Measurements from ENCODE around the gene PLA2G2D. TPM values are rescaled to one million over a fixed set of nuclear protein-coding genes. Genes with fewer than 3 reads are reported as not detected.

PLA2G2D gene
- total and polyA plus RNA-seq, 8 donors: 0.23 TPM; not detected in 7

DNA sequence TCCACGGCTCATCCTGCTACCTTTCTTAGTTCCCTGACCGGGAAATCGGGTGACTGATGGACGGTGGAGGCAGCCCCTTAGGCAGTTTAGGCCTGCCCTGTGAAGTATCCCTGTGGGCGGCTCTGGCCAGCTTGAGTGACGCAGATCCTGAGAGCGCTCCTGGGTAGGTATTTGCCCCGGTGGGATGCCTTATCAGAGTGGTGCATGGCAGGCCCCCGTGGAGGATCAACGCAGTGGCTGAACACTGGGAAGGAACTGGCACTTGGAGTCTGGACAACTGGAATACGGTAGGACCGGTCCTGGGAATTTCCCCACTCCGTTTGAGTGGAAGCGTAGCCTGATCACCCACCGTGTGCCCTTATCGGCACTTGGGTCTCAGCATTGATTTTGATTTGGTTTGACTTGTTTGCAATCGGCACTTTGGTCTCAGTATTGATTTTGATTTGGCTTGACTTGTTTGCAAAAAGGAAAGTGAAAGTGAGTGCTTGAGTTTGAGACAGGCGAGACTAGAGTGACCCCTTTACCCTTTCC is 35.0 kb upstream of the PLA2G2D start:
- H3K27me3 ChIP-seq: peaks cover 0 to 16% (median 0%) of the 10 kb centered on the region in 3 donors
- no peak for TF ChIP-seq POLR2A (IDR thresholded peaks at IDR 0.05)
- TF ChIP-seq, protein P1, sequence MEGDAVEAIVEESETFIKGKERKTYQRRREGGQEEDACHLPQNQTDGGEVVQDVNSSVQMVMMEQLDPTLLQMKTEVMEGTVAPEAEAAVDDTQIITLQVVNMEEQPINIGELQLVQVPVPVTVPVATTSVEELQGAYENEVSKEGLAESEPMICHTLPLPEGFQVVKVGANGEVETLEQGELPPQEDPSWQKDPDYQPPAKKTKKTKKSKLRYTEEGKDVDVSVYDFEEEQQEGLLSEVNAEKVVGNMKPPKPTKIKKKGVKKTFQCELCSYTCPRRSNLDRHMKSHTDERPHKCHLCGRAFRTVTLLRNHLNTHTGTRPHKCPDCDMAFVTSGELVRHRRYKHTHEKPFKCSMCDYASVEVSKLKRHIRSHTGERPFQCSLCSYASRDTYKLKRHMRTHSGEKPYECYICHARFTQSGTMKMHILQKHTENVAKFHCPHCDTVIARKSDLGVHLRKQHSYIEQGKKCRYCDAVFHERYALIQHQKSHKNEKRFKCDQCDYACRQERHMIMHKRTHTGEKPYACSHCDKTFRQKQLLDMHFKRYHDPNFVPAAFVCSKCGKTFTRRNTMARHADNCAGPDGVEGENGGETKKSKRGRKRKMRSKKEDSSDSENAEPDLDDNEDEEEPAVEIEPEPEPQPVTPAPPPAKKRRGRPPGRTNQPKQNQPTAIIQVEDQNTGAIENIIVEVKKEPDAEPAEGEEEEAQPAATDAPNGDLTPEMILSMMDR (IDR thresholded peaks at IDR 0.05): no peak
- TF ChIP-seq POLR2AphosphoS5 (IDR thresholded peaks at IDR 0.05): no peak
- no peak for TF ChIP-seq EP300 (IDR thresholded peaks at IDR 0.05)
- intact Hi-C loops (cut with DNase I; ENCODE audit: low total_unique reads): loop anchor here (5.0 kb wide), 1 partner anchor 237 kb away; no protein-coding TSS in a partner anchor
- peaks cover 7 to 33% (median 23%) of the 10 kb centered on the region in 4 donors for H3K4me1 ChIP-seq
- DNase-seq: no peak
- H3K9me3 ChIP-seq: peaks cover 5 to 25% (median 16%) of the 10 kb centered on the region in 4 donors
- peak overlapping the region; percentile 15 to 29 (median 18) for H3K4me3 ChIP-seq
- H3K27ac ChIP-seq: peak overlapping the region in 4 of 5 donors; percentile 18 to 35 (median 24)
- WGBS, 5 donors: 49 to 66% (median 56%) methylated on average over 15 to 18 of the region's 18 CpGs
- H3K36me3 ChIP-seq: no peaks in the 10 kb centered on the region

DNA sequence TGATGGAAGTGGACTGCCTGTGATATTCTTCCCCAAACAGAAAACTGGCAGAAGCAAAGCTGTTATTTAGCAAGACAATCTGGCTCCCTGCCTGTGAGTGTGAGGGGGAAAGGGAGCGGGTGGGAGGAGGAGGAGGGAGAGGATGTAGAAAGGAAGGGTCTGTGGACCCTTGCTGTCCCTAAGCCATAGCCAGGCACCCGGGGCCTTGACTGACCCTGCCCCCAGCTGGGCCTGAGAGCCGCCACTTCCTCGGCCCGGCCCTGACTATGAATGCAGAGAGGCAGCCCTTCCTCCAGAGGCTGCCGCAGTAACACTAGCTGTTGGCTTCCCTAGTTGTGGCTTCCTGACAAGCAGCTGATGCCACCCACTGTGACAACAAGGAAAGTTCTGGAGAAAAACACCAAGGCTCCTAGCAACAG is 33.7 kb upstream of the PLA2G2D start:
- peaks cover 7 to 33% (median 23%) of the 10 kb centered on the region in 4 donors for H3K4me1 ChIP-seq
- peaks cover 0 to 16% (median 0%) of the 10 kb centered on the region in 3 donors for H3K27me3 ChIP-seq
- H3K9me3 ChIP-seq: peaks cover 0 to 11% (median 4%) of the 10 kb centered on the region in 4 donors
- 70 to 82% (median 75%) methylated on average over 6 of the region's 6 CpGs for WGBS, 5 donors
- no peak overlapping the region for H3K4me3 ChIP-seq
- no peak for TF ChIP-seq POLR2AphosphoS5 (IDR thresholded peaks at IDR 0.05)
- TF ChIP-seq EP300 (IDR thresholded peaks at IDR 0.05): no peak
- no peak for TF ChIP-seq POLR2A (IDR thresholded peaks at IDR 0.05)
- TF ChIP-seq, protein P1 (IDR thresholded peaks at IDR 0.05): no peak
- no peaks in the 10 kb centered on the region for H3K36me3 ChIP-seq
- peak in 1 of 2 donors; percentile 60 for DNase-seq
- intact Hi-C loops (cut with DNase I; ENCODE audit: low total_unique reads): loop anchor here (5.0 kb wide), 1 partner anchor 236 kb away; no protein-coding TSS in a partner anchor
- peak overlapping the region in 2 of 5 donors; percentile 34 to 63 for H3K27ac ChIP-seq

DNA sequence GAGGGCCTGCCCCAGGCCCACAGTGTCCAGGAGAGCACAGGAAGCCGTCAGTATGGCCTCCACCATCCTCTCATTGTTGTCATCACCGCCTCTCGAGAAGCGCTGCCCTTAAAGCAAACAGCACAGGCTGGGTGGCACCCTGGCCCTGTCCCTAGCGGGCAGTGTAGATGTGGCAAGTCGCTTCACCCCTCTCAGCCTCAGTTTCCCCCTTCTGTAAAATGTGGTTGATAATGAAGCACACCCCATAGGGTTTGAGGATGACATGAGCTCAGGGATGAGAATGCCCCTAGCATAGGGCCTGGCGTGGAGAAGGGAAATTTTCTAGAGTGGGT is 33.2 kb upstream of the PLA2G2D start:
- Histone ChIP-seq H3K36me3 (no peaks in the 10 kb centered on the region), H3K9me3 (peaks cover 0 to 7% (median 1%) of the 10 kb centered on the region in 4 donors), H3K27ac (peak overlapping the region in 2 of 5 donors; percentile 34 to 63), H3K4me3 (peak overlapping the region in 3 of 4 donors; percentile 33 to 47 (median 45)), H3K27me3 (peaks cover 0 to 16% (median 0%) of the 10 kb centered on the region in 3 donors), H3K4me1 (peaks cover 7 to 33% (median 23%) of the 10 kb centered on the region in 4 donors)
- no peak for DNase-seq
- TF ChIP-seq POLR2AphosphoS5 (IDR thresholded peaks at IDR 0.05) (no peak), POLR2A (IDR thresholded peaks at IDR 0.05) (no peak)
- TF ChIP-seq, protein P1 (IDR thresholded peaks at IDR 0.05): peak in 1 of 7 experiments; percentile 28
- intact Hi-C loops (cut with DNase I; ENCODE audit: low total_unique reads): loop anchor here (5.0 kb wide), 1 partner anchor 235 kb away; no protein-coding TSS in a partner anchor
- WGBS, 5 donors: 39 to 57% (median 47%) methylated on average over 7 of the region's 7 CpGs

GRCh38 chr1:20151906-20152598 is 32.7 kb upstream of the PLA2G2D start:
- Histone ChIP-seq H3K36me3 (no peaks in the 10 kb centered on the region), H3K27ac (peak overlapping the region in 1 of 5 donors; percentile 63), H3K4me3 (peak overlapping the region; percentile 33 to 47 (median 40)), H3K27me3 (peaks cover 0 to 16% (median 0%) of the 10 kb centered on the region in 3 donors), H3K9me3 (peaks cover 0 to 4% (median 0%) of the 10 kb centered on the region in 4 donors), H3K4me1 (peaks cover 7 to 33% (median 23%) of the 10 kb centered on the region in 4 donors)
- no peak for TF ChIP-seq POLR2A (IDR thresholded peaks at IDR 0.05)
- TF ChIP-seq, protein P1 (IDR thresholded peaks at IDR 0.05): peak in 5 of 7 experiments; percentile 83 to 95 (median 87)
- 5 to 11% (median 6%) methylated on average over 17 to 29 of the region's 29 CpGs for WGBS, 5 donors
- intact Hi-C loops (cut with DNase I; ENCODE audit: low total_unique reads): loop anchor here (5.0 kb wide), 1 partner anchor 235 kb away; no protein-coding TSS in a partner anchor
- peak; percentile 84 to 92 for DNase-seq
